HK-2 (cell line): ENCODE results near the gene PEX1.
A peak's percentile ranks its signal among the peaks of the same experiment; 100 is the strongest.
"Not testable (repeated sequence)": the region's sequence is repeated elsewhere in the genome, so short reads cannot be mapped to it uniquely, and the experiment has no call there.

Source experiments
- DNase-seq: peaks from one replicate; pipeline ENCODE4 v3.0.0-alpha.2; 2018; ENCODE audit not compliant: unreplicated experiment

Gene PEX1

DNA sequence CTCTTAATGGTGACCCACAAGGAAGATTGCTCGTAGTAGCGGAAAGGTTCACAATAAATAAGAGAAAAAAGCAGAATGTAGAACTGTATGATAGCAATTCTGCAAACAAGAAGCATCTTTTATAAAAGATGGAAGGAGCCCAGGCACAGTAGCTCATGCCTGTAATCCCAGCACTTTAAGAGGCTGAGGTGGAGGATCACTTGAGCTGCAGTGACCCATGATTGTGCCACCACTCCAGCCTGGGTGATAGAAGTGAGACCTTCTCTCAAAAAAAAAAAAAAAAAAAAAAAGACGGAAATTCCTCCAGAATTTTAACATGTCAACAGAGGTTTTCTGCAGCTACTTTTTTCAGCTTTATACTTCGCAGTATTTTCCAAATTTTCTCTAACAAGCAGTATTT is 67.8 kb downstream of the PEX1 start:
- no peak for DNase-seq

DNA sequence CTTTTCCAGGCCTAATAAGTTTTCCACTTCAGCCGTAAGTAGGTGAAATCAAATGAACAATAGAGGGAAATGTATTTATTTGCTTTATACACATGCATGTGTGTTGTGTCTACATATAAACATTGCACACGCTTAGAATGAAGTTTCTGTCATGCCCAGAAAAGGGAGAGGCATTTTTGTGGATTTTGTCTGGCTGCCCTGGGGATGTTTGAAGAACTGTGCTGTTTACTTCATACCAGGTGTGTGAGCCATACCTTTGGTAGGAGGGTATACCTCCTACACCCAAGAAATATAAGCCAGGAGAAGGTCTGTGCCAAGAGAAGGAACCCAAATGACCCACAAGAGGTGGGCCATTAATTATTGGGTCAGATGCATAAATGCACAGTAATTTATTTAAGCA is 68.2 kb downstream of the PEX1 start:
- no peak for DNase-seq

DNA sequence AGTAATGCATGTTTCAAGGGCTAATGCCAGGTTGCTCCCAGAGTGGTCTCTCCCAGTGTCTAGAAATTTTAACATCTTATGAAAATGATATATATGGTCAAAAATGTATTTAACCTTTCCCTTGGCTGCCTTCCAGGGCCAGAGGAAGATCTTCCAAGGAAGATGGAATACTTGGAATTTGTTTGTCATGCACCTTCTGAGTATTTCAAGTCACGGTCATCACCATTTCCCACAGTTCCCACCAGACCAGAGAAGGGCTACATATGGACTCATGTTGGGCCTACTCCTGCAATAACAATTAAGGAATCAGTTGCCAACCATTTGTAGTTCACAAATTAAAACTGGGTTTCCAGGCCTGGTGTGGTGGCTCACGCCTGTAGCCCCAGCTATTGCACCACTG is 72.1 kb downstream of the PEX1 start:
- no peak for DNase-seq

- DNase-seq: no peak
Measured at GRCh38 chr7:92451645-92452044, 76.7 kb downstream of the PEX1 start.

DNA sequence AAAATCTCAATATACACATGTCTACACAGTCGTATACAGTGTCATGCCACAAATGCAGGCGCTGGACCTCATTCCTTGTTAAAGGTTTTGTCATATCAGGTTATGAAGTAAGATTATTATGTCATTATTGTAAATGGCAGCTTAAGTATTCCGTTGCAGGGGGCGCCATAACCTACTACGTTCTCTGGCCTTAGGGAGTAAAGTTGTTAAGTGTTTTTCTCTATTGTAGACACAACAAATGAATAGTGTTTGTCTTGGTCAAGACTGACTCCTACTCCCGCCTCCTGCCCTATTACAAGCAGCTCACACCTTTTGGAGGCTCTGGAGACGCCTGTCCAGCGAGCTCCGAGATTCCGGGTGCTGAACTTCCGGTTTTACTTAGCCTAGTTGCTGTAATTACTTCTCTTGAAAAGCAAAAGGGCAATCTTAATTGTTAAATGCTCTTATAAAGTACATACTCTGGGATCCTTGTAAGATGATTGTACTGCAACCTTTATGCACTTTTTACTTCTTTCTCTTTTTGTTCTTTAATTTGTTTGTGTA is 80.0 kb downstream of the PEX1 start:
- DNase-seq: peak; percentile 46

DNA sequence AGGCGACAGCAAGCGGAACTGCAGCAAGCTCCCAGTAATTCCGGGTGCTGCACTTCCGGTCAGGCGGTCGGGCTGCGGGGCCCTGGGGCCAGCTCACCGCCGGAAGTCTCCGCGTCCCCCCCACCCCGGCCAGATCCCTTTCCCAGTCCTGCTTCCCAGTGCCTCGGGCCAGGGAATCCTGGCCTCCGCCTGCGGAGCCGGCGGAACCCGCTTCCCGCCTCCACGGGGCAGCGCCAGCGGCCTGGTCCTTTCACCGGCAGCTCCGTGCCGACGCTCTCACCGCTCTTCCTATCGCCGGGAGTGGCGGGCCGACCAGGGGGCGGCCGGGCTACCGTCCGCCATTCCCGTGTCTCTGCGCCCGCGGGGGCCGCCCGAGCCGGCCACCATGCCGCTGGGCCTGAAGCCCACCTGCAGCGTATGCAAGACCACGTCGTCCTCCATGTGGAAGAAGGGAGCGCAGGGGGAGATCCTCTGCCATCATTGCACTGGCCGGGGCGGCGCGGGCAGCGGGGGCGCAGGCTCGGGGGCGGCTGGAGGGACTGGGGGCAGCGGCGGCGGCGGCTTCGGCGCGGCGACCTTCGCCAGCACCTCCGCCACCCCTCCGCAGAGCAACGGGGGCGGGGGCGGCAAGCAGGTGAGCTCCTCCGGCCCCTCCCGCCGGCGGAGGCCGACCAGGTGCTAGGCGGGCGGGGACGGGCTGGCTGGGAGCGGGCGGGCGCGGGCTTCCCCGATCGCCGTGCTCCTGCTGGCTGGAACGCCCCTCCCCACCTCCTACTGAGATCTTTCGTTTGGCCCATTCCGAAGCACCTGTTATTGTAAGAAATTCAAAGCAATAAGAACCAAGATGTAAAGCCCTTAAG is 80.7 kb downstream of the PEX1 start, which contains the start of gene GATAD1:
TSS of gene GATAD1 (plus strand) at position 138 of the 860 bp plus-strand sequence. CDS start at position 386, 248 bp downstream.
- DNase-seq: peak; percentile 92

DNA sequence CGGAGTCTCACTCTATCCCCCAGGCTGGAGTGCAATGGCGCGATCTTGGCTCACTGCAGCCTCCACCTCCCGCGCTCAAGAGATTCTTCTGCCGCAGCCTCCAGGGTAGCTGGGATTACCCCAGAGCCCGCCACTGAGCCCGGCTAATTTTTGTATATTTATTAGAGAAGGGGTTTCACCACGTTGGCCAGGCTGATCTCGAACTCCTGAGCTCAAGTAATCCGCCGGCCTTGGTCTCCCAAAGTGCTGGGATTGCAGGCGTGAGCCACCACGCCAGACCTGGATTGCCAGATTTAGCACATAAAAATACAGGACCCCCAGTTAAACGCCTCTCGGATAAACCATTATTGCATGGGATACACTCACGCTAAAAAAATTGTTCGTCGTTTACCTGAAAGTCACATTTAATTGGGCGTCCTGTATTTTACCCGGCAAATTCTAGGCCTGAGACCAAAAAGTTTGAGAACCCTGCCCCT is 81.4 kb downstream of the PEX1 start:
- no peak for DNase-seq

GRCh38 chr7:92442720-92443119 is 85.6 kb downstream of the PEX1 start:
- DNase-seq: not testable (repeated sequence)

GRCh38 chr7:92437956-92438491 is 90.3 kb downstream of the PEX1 start:
- DNase-seq: no peak
